ENCODE data around the gene CCL11.

The CCL11 gene

GRCh38 chr17:34257299-34257985 lies 28.1 kb upstream of the CCL11 start:
- TF ChIP-seq, protein P1, sequence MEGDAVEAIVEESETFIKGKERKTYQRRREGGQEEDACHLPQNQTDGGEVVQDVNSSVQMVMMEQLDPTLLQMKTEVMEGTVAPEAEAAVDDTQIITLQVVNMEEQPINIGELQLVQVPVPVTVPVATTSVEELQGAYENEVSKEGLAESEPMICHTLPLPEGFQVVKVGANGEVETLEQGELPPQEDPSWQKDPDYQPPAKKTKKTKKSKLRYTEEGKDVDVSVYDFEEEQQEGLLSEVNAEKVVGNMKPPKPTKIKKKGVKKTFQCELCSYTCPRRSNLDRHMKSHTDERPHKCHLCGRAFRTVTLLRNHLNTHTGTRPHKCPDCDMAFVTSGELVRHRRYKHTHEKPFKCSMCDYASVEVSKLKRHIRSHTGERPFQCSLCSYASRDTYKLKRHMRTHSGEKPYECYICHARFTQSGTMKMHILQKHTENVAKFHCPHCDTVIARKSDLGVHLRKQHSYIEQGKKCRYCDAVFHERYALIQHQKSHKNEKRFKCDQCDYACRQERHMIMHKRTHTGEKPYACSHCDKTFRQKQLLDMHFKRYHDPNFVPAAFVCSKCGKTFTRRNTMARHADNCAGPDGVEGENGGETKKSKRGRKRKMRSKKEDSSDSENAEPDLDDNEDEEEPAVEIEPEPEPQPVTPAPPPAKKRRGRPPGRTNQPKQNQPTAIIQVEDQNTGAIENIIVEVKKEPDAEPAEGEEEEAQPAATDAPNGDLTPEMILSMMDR (IDR thresholded peaks at IDR 0.05): no peak
- TF ChIP-seq ZFX (IDR thresholded peaks at IDR 0.05; ENCODE audit: borderline replicate concordance): no peak
- no peak overlapping the region for H3K27ac ChIP-seq

- no peak overlapping the region for H3K27ac ChIP-seq
- no peak for TF ChIP-seq ZFX (IDR thresholded peaks at IDR 0.05; ENCODE audit: borderline replicate concordance)
- TF ChIP-seq, protein P1 (IDR thresholded peaks at IDR 0.05): no peak
These were observed 27.6 kb upstream of the CCL11 start for GRCh38 chr17:34257986-34258326.

- H3K27ac ChIP-seq: no peak overlapping the region
- no peak for TF ChIP-seq ZFX (IDR thresholded peaks at IDR 0.05; ENCODE audit: borderline replicate concordance)
- TF ChIP-seq, protein P1 (IDR thresholded peaks at IDR 0.05): no peak
These were observed 26.4 kb upstream of the CCL11 start for GRCh38 chr17:34259146-34259545.

- TF ChIP-seq ZFX (IDR thresholded peaks at IDR 0.05; ENCODE audit: borderline replicate concordance): no peak
- TF ChIP-seq, protein P1 (IDR thresholded peaks at IDR 0.05): no peak
- no peak overlapping the region for H3K27ac ChIP-seq
These were observed 24.7 kb upstream of the CCL11 start for GRCh38 chr17:34260861-34261260.

DNA sequence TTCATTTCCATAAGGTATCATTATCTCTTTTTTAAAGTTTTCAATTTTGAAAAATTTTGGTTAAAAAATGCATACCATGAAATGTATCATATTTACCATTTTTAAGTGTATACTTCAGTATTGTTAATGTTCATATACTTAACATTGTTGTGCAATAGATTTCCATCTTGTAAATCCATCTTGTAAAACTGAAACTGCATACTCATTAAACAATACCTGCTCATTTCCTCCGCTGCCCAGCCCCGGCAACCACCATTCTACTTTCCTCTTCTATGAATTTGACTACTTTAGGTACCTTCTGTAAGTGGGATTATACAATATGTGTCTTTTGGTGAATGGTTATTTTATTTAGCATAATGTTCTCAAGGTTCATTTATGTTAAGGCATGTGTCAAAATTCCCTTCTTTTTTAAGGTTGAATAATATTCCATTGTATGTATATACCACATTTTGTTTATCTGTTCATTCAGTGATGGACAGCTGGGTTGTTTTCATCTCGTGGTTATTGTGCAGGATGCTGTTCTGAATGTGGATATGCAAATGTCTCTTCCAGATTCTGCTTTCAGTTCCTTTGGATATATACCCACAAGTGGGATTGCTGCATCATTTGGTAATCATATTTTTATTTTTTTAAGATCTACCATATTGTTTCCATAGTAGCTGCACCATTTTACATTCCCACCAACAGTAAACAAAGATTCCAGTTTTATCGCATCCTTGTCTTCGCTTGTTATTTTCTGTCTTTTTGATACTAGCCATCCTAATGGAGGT lies 23.8 kb upstream of the CCL11 start:
- TF ChIP-seq, protein P1 (IDR thresholded peaks at IDR 0.05): no peak
- no peak overlapping the region for H3K27ac ChIP-seq

GRCh38 chr17:34265711-34266110 lies 19.8 kb upstream of the CCL11 start:
- H3K27ac ChIP-seq: no peak overlapping the region
- TF ChIP-seq, protein P1 (IDR thresholded peaks at IDR 0.05): no peak
- TF ChIP-seq ZFX (IDR thresholded peaks at IDR 0.05; ENCODE audit: borderline replicate concordance): no peak

- no peak within 1 kb of the TSS for H3K27ac ChIP-seq
- TF ChIP-seq, protein P1 (IDR thresholded peaks at IDR 0.05): no peak
- TF ChIP-seq ZFX (IDR thresholded peaks at IDR 0.05; ENCODE audit: borderline replicate concordance): no peak
These were observed 15.6 kb upstream of the CCL11 start, which contains the start of gene CCL7 for GRCh38 chr17:34269969-34270368. CCL7 (plus strand) TSS chr17:34270221; CDS start chr17:34270291, 70 bp downstream.
